Esophagus squamous epithelium (tissue), 5 donors: ENCODE measurements around the gene OCRL. TPM values are rescaled to one million over a fixed set of nuclear protein-coding genes. Genes with fewer than 3 reads are reported as not detected.
A peak's percentile ranks its signal among the peaks of the same experiment; 100 is the strongest.

Experiments
- DNase-seq: peaks from one replicate; lab custom pipeline; 2025; lab: John Stamatoyannopoulos, UW
- H3K27ac ChIP-seq, 4 donors: fragments of 200-600 bp; sonication (generic); one replicate each; pipeline ENCODE4 v1.5.1; 2016 to 2019; ENCODE audit warnings: mild to moderate bottlenecking in 1 of 4
- H3K27me3 ChIP-seq, 4 donors: fragments of 200-600 bp; sonication (generic); 1 replicate in 3 of 4; 2 replicates in 1 of 4; pipeline versions ENCODE4 v1.5.1 to v1.6.0; 2017 to 2021; ENCODE audit warnings: antibody characterized with exemption in 1 of 4
- H3K36me3 ChIP-seq, 3 donors: fragments of 200-600 bp; sonication (generic); one replicate each; pipeline ENCODE4 v1.5.1; 2016 to 2019
- H3K4me1 ChIP-seq, 3 donors: fragments of 200-600 bp; sonication (generic); one replicate each; pipeline ENCODE4 v1.5.1; 2017 to 2019
- H3K4me3 ChIP-seq, 4 donors: fragments of 200-600 bp; sonication (generic); 1 replicate in 3 of 4; 2 replicates in 1 of 4; pipeline ENCODE4 v1.5.1; 2016 to 2019; ENCODE audit warnings: mild to moderate bottlenecking in 2 of 4, moderate library complexity in 1 of 4
- H3K9me3 ChIP-seq, 3 donors: fragments of 200-600 bp; sonication (generic); one replicate each; pipeline ENCODE4 v1.5.1; 2016 to 2019
- POLR2A ChIP-seq, 4 donors: fragments of 450-650 bp; IDR thresholded peaks; one replicate each; pipeline ENCODE4 v1.6.1; 2017; ENCODE audit warnings: antibody characterized with exemption in 4 of 4, mild to moderate bottlenecking in 4 of 4, moderate library complexity in 3 of 4
- WGBS, 2 donors: methylation state at CpG; one replicate each; pipeline ENCODE4 v1.1.5; 2018; 5-methylcytosine and 5-hydroxymethylcytosine counted together
- intact Hi-C: fragments of 100-400 bp; cut with DNase I; formaldehyde crosslinking; loops from one replicate; pipeline ENCODE4 v1.15.0; 2022
- total RNA-seq, 4 donors: library from RNA; depleted of rRNA; stranded (reverse); fragments of >200 nt; gene quantifications; one replicate each; pipeline ENCODE4 v1.1.0, GENCODE V29; 2016
- TF ChIP-seq, protein P1 (sequence below), 6 experiments: fragments of 450-650 bp in 4 of 6; fragments of 200-600 bp in 2 of 6; sonication (generic) in 2 of 6; IDR thresholded peaks; one replicate each; pipeline ENCODE4 v1.5.1; 2016 to 2019; ENCODE audit warnings: antibody characterized with exemption in 6 of 6, mild to moderate bottlenecking in 4 of 6, moderate library complexity in 4 of 6
- donor health status: DM: yes; HTN: yes; CAD: no.

OCRL gene
- total RNA-seq = 10 to 100 TPM in 2 of 4 donors, 1 to 10 TPM in 2; 7.9 to 13.4 (median 10.7) TPM

DNA sequence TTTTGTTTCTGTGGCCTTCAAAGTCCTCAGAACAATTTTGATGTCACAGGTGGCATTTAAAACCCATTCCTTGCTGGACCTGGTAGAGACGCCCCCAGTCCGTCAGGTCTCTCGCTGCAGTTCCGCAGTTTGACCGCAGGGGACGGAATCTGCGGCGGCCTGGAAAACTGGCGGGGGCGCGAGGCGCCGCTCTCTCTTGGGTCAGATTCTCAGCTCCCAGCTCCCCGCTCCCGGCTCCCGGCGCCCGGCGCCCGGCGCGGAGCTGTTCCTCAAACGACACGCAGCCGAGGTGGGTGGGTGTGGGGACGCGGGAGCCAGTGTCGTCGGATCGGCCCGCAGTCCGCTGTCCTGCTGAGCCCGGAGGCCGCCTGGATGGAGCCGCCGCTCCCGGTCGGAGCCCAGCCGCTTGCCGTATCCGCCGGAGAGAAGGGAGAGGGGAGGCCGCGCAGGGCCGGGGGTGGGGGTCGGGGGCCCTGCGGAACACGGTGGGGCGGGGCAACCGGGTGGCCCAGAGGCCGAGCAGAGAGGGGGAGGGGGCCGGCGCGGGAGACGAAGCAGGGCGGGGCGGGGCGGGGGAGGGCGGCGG, at the start of gene OCRL:
OCRL (plus strand) TSS at position 192 of the 586 bp plus-strand sequence; CDS start at position 373, 181 bp downstream.
- TF ChIP-seq, protein P1, sequence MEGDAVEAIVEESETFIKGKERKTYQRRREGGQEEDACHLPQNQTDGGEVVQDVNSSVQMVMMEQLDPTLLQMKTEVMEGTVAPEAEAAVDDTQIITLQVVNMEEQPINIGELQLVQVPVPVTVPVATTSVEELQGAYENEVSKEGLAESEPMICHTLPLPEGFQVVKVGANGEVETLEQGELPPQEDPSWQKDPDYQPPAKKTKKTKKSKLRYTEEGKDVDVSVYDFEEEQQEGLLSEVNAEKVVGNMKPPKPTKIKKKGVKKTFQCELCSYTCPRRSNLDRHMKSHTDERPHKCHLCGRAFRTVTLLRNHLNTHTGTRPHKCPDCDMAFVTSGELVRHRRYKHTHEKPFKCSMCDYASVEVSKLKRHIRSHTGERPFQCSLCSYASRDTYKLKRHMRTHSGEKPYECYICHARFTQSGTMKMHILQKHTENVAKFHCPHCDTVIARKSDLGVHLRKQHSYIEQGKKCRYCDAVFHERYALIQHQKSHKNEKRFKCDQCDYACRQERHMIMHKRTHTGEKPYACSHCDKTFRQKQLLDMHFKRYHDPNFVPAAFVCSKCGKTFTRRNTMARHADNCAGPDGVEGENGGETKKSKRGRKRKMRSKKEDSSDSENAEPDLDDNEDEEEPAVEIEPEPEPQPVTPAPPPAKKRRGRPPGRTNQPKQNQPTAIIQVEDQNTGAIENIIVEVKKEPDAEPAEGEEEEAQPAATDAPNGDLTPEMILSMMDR (IDR thresholded peaks at IDR 0.05) = peak; percentile 51 to 75 (median 66)
- TF ChIP-seq POLR2A (IDR thresholded peaks at IDR 0.05) = peak in 1 of 4 donors; percentile 24

DNA sequence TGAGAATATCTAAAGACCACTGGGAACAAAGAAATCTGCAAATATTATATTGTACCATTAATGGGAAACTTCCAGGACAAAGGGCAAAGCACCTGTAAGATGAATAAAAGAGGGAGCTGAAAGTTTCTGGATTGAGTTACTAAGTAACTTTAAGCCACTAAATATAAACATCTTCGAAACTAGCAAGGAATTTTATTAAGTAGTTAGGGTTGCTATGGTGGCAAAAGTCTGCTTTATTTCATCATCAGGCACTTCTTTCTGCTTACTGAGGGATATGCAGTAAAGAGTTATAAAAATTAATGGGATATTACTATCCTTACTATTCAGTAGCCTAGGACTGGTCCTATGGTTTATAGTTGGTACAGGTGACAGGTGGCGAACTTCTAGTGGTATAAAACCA, 49.7 kb upstream of the OCRL start:
- Histone ChIP-seq H3K27ac (no peak overlapping the region), H3K27me3 (no peaks in the 10 kb centered on the region), H3K4me1 (no peaks in the 10 kb centered on the region), H3K4me3 (no peak overlapping the region), H3K9me3 (no peaks in the 10 kb centered on the region), H3K36me3 (peaks cover 0 to 48% (median 0%) of the 10 kb centered on the region in 3 donors)
- intact Hi-C loops = no loop called here
- DNase-seq = no peak
- WGBS, 2 donors = 54 to 87% methylated on average over 2 of the region's 2 CpGs
- TF ChIP-seq, protein P1 (IDR thresholded peaks at IDR 0.05) = no peak
- TF ChIP-seq POLR2A (IDR thresholded peaks at IDR 0.05) = no peak

More for the DNA sequence above, at the start of gene OCRL:
- Histone ChIP-seq H3K36me3 (no peaks in the 10 kb centered on the region), H3K4me3 (peak within 1 kb of the TSS; percentile 57 to 65 (median 60)), H3K27ac (peak within 1 kb of the TSS; percentile 59 to 86 (median 82)), H3K4me1 (peaks cover 0 to 9% (median 0%) of the 10 kb centered on the region in 3 donors), H3K27me3 (no peaks in the 10 kb centered on the region), H3K9me3 (no peaks in the 10 kb centered on the region)
- 14% methylated on average over 5 of the region's 60 CpGs; no CpG with 5 or more reads in 1 of the 2 donors for WGBS, 2 donors
- intact Hi-C loops = no loop called here
- DNase-seq = no peak

DNA sequence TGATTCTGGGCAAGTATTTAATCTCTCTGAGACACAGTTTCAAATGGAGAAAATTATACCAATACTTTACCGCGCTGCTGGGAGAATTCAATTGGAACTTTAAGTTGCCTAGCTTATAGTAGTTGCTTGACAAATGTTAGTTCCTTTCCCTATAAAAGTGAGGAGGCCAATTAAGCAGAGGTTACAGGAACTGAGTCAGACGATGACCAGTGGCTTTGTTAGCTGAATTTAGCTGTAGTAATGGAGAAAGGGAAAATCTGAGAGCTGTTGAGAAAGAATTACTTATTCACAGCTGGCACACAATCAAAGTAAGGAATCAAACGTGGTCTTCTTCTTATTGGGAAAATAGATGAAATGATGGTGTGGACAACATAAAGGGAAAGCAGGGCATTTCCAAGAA, 46.4 kb upstream of the OCRL start:
- TF ChIP-seq, protein P1 (IDR thresholded peaks at IDR 0.05) = no peak
- Histone ChIP-seq H3K27me3 (no peaks in the 10 kb centered on the region), H3K36me3 (peaks cover 0 to 45% (median 0%) of the 10 kb centered on the region in 3 donors), H3K27ac (no peak overlapping the region), H3K4me3 (no peak overlapping the region), H3K4me1 (no peaks in the 10 kb centered on the region), H3K9me3 (no peaks in the 10 kb centered on the region)
- DNase-seq = no peak
- intact Hi-C loops = no loop called here
- 58 to 76% methylated on average over 4 of the region's 4 CpGs for WGBS, 2 donors

DNA sequence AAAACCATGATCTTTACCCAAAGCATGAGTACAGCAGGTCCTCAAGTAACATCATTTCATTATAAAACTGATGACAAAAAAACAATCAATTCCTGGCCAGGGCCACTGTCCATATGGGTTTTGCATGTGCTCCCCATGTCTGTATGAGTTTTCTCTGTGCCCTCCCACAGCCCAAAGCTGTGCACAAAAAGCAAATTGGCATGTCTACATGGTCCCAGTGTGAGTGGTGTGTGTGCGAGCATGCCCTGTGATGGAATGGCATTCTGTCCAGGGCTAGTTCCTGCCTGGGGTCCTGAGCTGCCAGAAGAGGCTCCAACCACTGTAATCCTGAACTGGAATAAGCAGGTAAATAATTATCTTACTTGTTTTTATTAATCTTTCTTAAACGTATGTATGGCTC, 45.2 kb upstream of the OCRL start:
- peaks cover 0 to 41% (median 0%) of the 10 kb centered on the region in 3 donors for H3K36me3 ChIP-seq
- no peaks in the 10 kb centered on the region for H3K9me3 ChIP-seq
- intact Hi-C loops = no loop called here
- WGBS, 2 donors = 66 to 71% methylated on average over 1 to 2 of the region's 2 CpGs
- H3K27ac ChIP-seq = no peak overlapping the region
- H3K4me3 ChIP-seq = no peak overlapping the region
- DNase-seq = no peak
- H3K27me3 ChIP-seq = no peaks in the 10 kb centered on the region
- TF ChIP-seq POLR2A (IDR thresholded peaks at IDR 0.05) = no peak
- TF ChIP-seq, protein P1 (IDR thresholded peaks at IDR 0.05) = no peak
- no peaks in the 10 kb centered on the region for H3K4me1 ChIP-seq

DNA sequence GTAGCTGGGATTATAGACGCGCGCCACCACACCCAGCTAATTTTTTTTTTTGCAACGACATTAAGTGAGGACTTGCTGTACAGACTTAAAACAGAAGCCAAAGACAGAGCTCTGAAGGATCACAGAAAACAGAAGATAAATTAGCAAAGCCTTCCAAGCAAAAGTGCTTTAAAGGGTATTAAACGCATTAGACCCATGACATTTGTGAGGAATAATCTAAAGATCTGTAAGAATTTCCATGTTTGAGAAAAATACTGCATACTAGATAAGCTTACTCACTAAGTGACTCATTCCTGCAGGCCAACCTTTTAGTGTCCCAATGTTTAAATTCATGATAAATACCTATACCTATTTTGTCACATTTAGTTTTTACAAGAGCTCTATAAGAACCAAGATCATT, 44.2 kb upstream of the OCRL start:
- Histone ChIP-seq H3K27ac (no peak overlapping the region), H3K4me3 (no peak overlapping the region), H3K27me3 (no peaks in the 10 kb centered on the region), H3K36me3 (peaks cover 0 to 41% (median 0%) of the 10 kb centered on the region in 3 donors), H3K9me3 (no peaks in the 10 kb centered on the region), H3K4me1 (no peaks in the 10 kb centered on the region)
- no peak for TF ChIP-seq POLR2A (IDR thresholded peaks at IDR 0.05)
- TF ChIP-seq, protein P1 (IDR thresholded peaks at IDR 0.05) = no peak
- WGBS, 2 donors = 82 to 86% methylated on average over 5 of the region's 5 CpGs
- DNase-seq = no peak
- intact Hi-C loops = no loop called here
